GM21529 (cell line): ENCODE measurements around the gene NELFCD.
"Not testable (repeated sequence)": the region's sequence is repeated elsewhere in the genome, so short reads cannot be mapped to it uniquely, and the experiment has no call there.

Experiments used
- ATAC-seq: cut with Tn5 transposase; IDR thresholded peaks from one replicate; pipeline ENCODE4 v1.9.1; 2021; ENCODE audit not compliant: unreplicated experiment

Gene NELFCD

GRCh38 chr20:58971429-58971828, 9.6 kb upstream of the NELFCD start:
- ATAC-seq = no peak

GRCh38 chr20:58973179-58973578, 7.9 kb upstream of the NELFCD start:
- ATAC-seq = no peak

- ATAC-seq = no peak
These were observed 7.2 kb upstream of the NELFCD start for GRCh38 chr20:58973866-58974265.

GRCh38 chr20:58975353-58975752, 5.7 kb upstream of the NELFCD start:
- ATAC-seq = no peak

- ATAC-seq = no peak
These were observed 4.9 kb upstream of the NELFCD start for GRCh38 chr20:58976061-58976730.

- no peak for ATAC-seq
These were observed 2.5 kb upstream of the NELFCD start for GRCh38 chr20:58978351-58979190.

- no peak for ATAC-seq
These were observed 740 bp downstream of the NELFCD start for GRCh38 chr20:58981628-58982364.

GRCh38 chr20:58982406-58983114, 1.5 kb downstream of the NELFCD start:
- ATAC-seq = no peak

GRCh38 chr20:58983115-58983468, 2.0 kb downstream of the NELFCD start:
- ATAC-seq = not testable (repeated sequence)

- ATAC-seq = no peak
These were observed 3.6 kb downstream of the NELFCD start for GRCh38 chr20:58984691-58985090.

- no peak for ATAC-seq
These were observed 4.6 kb downstream of the NELFCD start for GRCh38 chr20:58985656-58986055.

- no peak for ATAC-seq
These were observed 5.4 kb downstream of the NELFCD start for GRCh38 chr20:58986286-58986967.

GRCh38 chr20:58986968-58987517, 6.0 kb downstream of the NELFCD start:
- ATAC-seq = no peak

GRCh38 chr20:58987790-58988564, 6.9 kb downstream of the NELFCD start:
- no peak for ATAC-seq

- ATAC-seq = no peak
These were observed 7.5 kb downstream of the NELFCD start for GRCh38 chr20:58988565-58988882.

GRCh38 chr20:58989196-58989595, 8.1 kb downstream of the NELFCD start:
- ATAC-seq = no peak

GRCh38 chr20:58990651-58991445, 9.8 kb downstream of the NELFCD start:
- ATAC-seq = no peak

- ATAC-seq = no peak
These were observed 10.7 kb downstream of the NELFCD start for GRCh38 chr20:58991715-58992114.

GRCh38 chr20:58992911-58993310, 11.9 kb downstream of the NELFCD start:
- no peak for ATAC-seq
